ENCODE data around the gene MRPL37.

Gene MRPL37

GRCh38 chr1:54266195-54266594 lies 66.2 kb downstream of the MRPL37 start:
- no peak for DNase-seq

- DNase-seq = no peak
These were observed 66.9 kb downstream of the MRPL37 start for GRCh38 chr1:54266908-54267307.
